ENCODE measurements around the gene BCL3. TPM values are rescaled to one million over a fixed set of nuclear protein-coding genes. Genes with fewer than 3 reads are reported as not detected.

Gene BCL3
- total RNA-seq, 1 experiment from 2014 or later: 37.9 TPM

DNA sequence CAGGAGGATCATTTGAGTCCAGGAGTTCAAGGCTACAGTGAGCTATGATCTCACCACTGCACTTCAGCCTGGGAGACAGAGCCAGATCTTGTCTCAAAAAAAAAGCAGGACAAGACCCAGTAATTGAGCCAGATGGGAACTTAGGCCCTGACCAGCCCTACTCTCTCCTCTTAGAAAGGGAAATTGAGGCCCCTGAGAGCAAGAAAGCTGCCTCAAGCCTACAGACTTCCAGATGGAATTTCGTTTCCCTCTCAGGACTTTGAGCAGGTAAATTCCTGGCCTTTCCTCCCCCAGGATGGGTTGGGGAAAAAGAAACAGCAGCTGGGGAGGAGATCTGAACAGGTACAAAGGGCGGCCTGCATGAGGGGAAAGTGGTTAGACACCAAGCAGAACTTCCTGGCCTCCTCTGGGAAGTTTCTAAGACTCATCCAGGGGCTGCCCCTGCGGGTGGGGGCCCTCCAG, 3.6 kb upstream of the BCL3 start:
- Histone ChIP-seq H3K79me2 (ENCODE audit: insufficient read depth, low read length) (peaks cover 11% of the 10 kb centered on the region), H3K9me2 (ENCODE audit: insufficient read depth) (no peaks in the 10 kb centered on the region), H4K20me1 (ENCODE audit: insufficient read depth) (no peaks in the 10 kb centered on the region), H3K27me3 (ENCODE audit: insufficient read depth, low read length) (no peaks in the 10 kb centered on the region), H3K4me3 (replicated peaks in 1 of 2; ENCODE audit: low read depth in 1 of 2, low read length in 2 of 2) (no peak overlapping the region), H2AFZ (ENCODE audit: low read depth, low read length, poor library complexity, severe bottlenecking) (no peak overlapping the region), H3K36me3 (ENCODE audit: control insufficient read depth in 1 of 2, insufficient read depth in 2 of 2, low read length in 2 of 2) (no peaks in the 10 kb centered on the region), H3K27ac (ENCODE audit: low read depth, low read length) (peak overlapping the region; percentile 27; the same call in 1 of the 2 replicates), H3K4me1 (ENCODE audit: control insufficient read depth in 1 of 2, insufficient read depth in 2 of 2, low read length in 2 of 2) (peaks cover 74 to 89% of the 10 kb centered on the region in 2 experiments), H3K4me2 (ENCODE audit: low read length) (peak overlapping the region; percentile 81), H3K9ac (ENCODE audit: low read length) (peak overlapping the region; percentile 47), H3K9me3 (ENCODE audit: control insufficient read depth in 1 of 2, insufficient read depth in 1 of 2, low read depth in 1 of 2, low read length in 2 of 2) (no peaks in the 10 kb centered on the region)
- DNase-seq (ENCODE audit: low read depth, low spot score) (no peak), ATAC-seq (no peak)
- no TSS peak for BruUV-seq (replicated peaks)
- POLR2A ChIA-PET: interaction anchor here (0.9 to 5.8 kb wide), 5 partner anchors 8 to 100 kb away, joined by 3 to 36 read pairs (median 3); no protein-coding TSS in a partner anchor
- RAD21 ChIA-PET (ENCODE audit: low non-redundant PET in 1 of 2, low total read pairs in 2 of 2, uncharacterized antibody in 2 of 2, unreplicated experiment in 2 of 2): interaction anchor here (1.0 to 1.5 kb wide), 3 partner anchors 20 to 26 kb away, joined by 3 to 4 read pairs (median 3); no protein-coding TSS in a partner anchor
- 0 out of 2 replicates have a peak, but pooled peaks have one; percentile 25 for TF ChIP-seq CBX3 (IDR thresholded peaks at IDR 0.05; ENCODE audit: low read depth)
- TF ChIP-seq EZH2phosphoT487 (IDR thresholded peaks at IDR 0.05; ENCODE audit: borderline replicate concordance): no peak
- TF ChIP-seq ZFX (IDR thresholded peaks at IDR 0.05): no peak
- no peak for TF ChIP-seq SP1 (IDR thresholded peaks at IDR 0.05; ENCODE audit: low read depth)
- CTCF ChIA-PET: interaction anchor here (1.1 to 1.8 kb wide), 2 partner anchors 21 to 26 kb away, joined by 4 to 6 read pairs; no protein-coding TSS in a partner anchor
- intact Hi-C loops (cut with micrococcal nuclease): loop anchor here (5.0 kb wide), 1 partner anchor 32 kb away; the partner anchor contains the start of gene CBLC

DNA sequence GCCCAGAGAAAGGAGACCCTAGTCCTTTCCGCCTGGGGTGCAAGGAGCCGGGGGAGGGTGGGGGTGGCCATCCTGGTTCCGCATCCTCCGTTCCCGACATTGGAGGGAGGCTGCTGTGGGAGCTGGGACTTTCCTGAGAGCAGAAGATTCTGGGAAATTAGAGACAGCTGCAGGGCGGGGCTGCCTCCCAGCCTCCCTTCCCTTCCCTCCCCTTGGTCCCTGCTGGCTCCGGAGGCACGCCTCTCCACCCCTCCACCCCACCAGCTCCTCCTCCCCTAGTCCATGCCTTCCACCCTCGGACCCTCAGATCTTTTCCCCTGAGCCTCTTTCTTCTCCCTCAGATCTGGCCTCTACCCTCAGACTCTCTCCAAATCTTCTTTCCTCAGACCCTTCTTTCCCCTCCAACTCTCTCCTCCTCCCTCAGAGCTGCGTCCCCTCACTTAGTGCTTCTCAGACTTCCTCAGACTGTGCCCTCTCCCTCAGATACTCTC, 3.1 kb upstream of the BCL3 start:
- no TSS peak for BruUV-seq (replicated peaks)
- CTCF ChIA-PET: interaction anchor here (1.1 to 1.8 kb wide), 2 partner anchors 22 to 25 kb away, joined by 4 to 6 read pairs; no protein-coding TSS in a partner anchor

More for the DNA sequence above, 3.1 kb upstream of the BCL3 start:
- peaks cover 71 to 87% of the 10 kb centered on the region in 2 experiments for H3K4me1 ChIP-seq (ENCODE audit: control insufficient read depth in 1 of 2, insufficient read depth in 2 of 2, low read length in 2 of 2)
- H3K9me2 ChIP-seq (ENCODE audit: insufficient read depth): no peaks in the 10 kb centered on the region
- no peak overlapping the region for H3K4me3 ChIP-seq (replicated peaks in 1 of 2; ENCODE audit: low read depth in 1 of 2, low read length in 2 of 2)
- H3K27me3 ChIP-seq (ENCODE audit: insufficient read depth, low read length): no peaks in the 10 kb centered on the region
- no peaks in the 10 kb centered on the region for H3K9me3 ChIP-seq (ENCODE audit: control insufficient read depth in 1 of 2, insufficient read depth in 1 of 2, low read depth in 1 of 2, low read length in 2 of 2)
- peak; percentile 26 for DNase-seq (ENCODE audit: low read depth, low spot score)
- peaks cover 16% of the 10 kb centered on the region for H3K79me2 ChIP-seq (ENCODE audit: insufficient read depth, low read length)
- TF ChIP-seq CBX3 (IDR thresholded peaks at IDR 0.05; ENCODE audit: low read depth) (0 out of 2 replicates have a peak, but pooled peaks have one; percentile 1), TCF7L2 (IDR thresholded peaks at IDR 0.05; ENCODE audit: borderline replicate concordance, extremely low read depth, insufficient read depth, insufficient read length) (peak; percentile 50), YY1 (IDR thresholded peaks at IDR 0.05; ENCODE audit: extremely low read depth, insufficient replicate concordance, low read depth, low read length) (no peak), SP1 (IDR thresholded peaks at IDR 0.05; ENCODE audit: low read depth) (no peak)
- peak; percentile 16 for ATAC-seq
- no peaks in the 10 kb centered on the region for H3K36me3 ChIP-seq (ENCODE audit: control insufficient read depth in 1 of 2, insufficient read depth in 2 of 2, low read length in 2 of 2)
- H3K4me2 ChIP-seq (ENCODE audit: low read length): peak overlapping the region; percentile 81
- H2AFZ ChIP-seq (ENCODE audit: low read depth, low read length, poor library complexity, severe bottlenecking): no peak overlapping the region
- H3K27ac ChIP-seq (ENCODE audit: low read depth, low read length): peak overlapping the region; percentile 28; the same call in 1 of the 2 replicates
- intact Hi-C loops (cut with micrococcal nuclease): no loop called here
- ChIA-PET RAD21 (ENCODE audit: low non-redundant PET in 1 of 2, low total read pairs in 2 of 2, uncharacterized antibody in 2 of 2, unreplicated experiment in 2 of 2) (interaction anchor here (1.0 to 1.5 kb wide), 3 partner anchors 21 to 25 kb away, joined by 3 to 4 read pairs (median 3); no protein-coding TSS in a partner anchor), POLR2A (interaction anchor here (1.0 to 5.8 kb wide), 4 partner anchors 8 to 99 kb away, joined by 3 to 36 read pairs (median 4); no protein-coding TSS in a partner anchor)
- no peaks in the 10 kb centered on the region for H4K20me1 ChIP-seq (ENCODE audit: insufficient read depth)
- H3K9ac ChIP-seq (ENCODE audit: low read length): peak overlapping the region; percentile 47
